Measurements from ENCODE around the gene CLBA1.
A peak's percentile ranks its signal among the peaks of the same experiment; 100 is the strongest.

- TF ChIP-seq POLR2AphosphoS5 (IDR thresholded peaks at IDR 0.05) (peak; percentile 22 to 56 (median 32)), POLR2A (IDR thresholded peaks at IDR 0.05) (no peak)
These were observed 5.6 kb upstream of the CLBA1 start for GRCh38 chr14:104979758-104980610.
